Nephron (organoid): ENCODE data around the gene ATXN7.

ENCODE experiments used
- H3K27ac Mint-ChIP-seq, 3 experiments: 2 replicates each; pipeline ENCODE4 v1.8.0; 2020; ENCODE audit warnings: mixed read lengths in 3 of 3, mild to moderate bottlenecking in 2 of 3, moderate library complexity in 1 of 3
- H3K27me3 Mint-ChIP-seq: 2 replicates; pipeline ENCODE4 v1.8.0; 2021; ENCODE audit warnings: low read depth, mild to moderate bottlenecking, moderate library complexity, mixed read lengths
- H3K36me3 Mint-ChIP-seq: 2 replicates; pipeline ENCODE4 v1.8.0; 2020; ENCODE audit warnings: low read depth, mixed read lengths
- H3K4me1 Mint-ChIP-seq: 2 replicates; pipeline ENCODE4 v1.8.0; 2020; ENCODE audit warnings: mixed read lengths
- H3K4me3 Mint-ChIP-seq, 3 experiments: 2 replicates each; pipeline ENCODE4 v1.8.0; 2020; ENCODE audit warnings: mild to moderate bottlenecking in 3 of 3, mixed read lengths in 3 of 3, moderate library complexity in 2 of 3
- H3K9me3 Mint-ChIP-seq: 2 replicates; pipeline ENCODE4 v1.8.0; 2020; ENCODE audit warnings: mixed read lengths
- CTCF ChIP-seq, 3 experiments: fragments of 200-600 bp; sonication (generic); IDR thresholded peaks; one replicate each; pipeline ENCODE4 v1.5.0; 2021; ENCODE audit warnings: antibody characterized with exemption in 3 of 3; ENCODE audit not compliant: unreplicated experiment in 3 of 3

The ATXN7 gene

GRCh38 chr3:63955830-63956545 lies 92.3 kb downstream of the ATXN7 start:
- Mint-ChIP-seq H3K4me1 (peaks cover 29% of the 10 kb centered on the region), H3K27ac (peak overlapping the region in 2 of 3 experiments; percentile 41 to 75), H3K36me3 (peaks cover 13% of the 10 kb centered on the region), H3K4me3 (no peak overlapping the region), H3K9me3 (no peaks in the 10 kb centered on the region), H3K27me3 (no peaks in the 10 kb centered on the region)
- no peak for TF ChIP-seq CTCF (IDR thresholded peaks at IDR 0.05; ENCODE audit: unreplicated experiment in 3 of 3)

GRCh38 chr3:63959146-63959545 lies 95.5 kb downstream of the ATXN7 start:
- no peaks in the 10 kb centered on the region for H3K9me3 Mint-ChIP-seq
- peak overlapping the region in 1 of 3 experiments; percentile 44 for H3K27ac Mint-ChIP-seq
- H3K36me3 Mint-ChIP-seq, result peaks cover 6% of the 10 kb centered on the region
- H3K27me3 Mint-ChIP-seq, result no peaks in the 10 kb centered on the region
- TF ChIP-seq CTCF (IDR thresholded peaks at IDR 0.05; ENCODE audit: unreplicated experiment in 3 of 3), result no peak
- H3K4me3 Mint-ChIP-seq, result no peak overlapping the region
- peaks cover 22% of the 10 kb centered on the region for H3K4me1 Mint-ChIP-seq

- H3K9me3 Mint-ChIP-seq, result no peaks in the 10 kb centered on the region
- H3K4me3 Mint-ChIP-seq, result peak overlapping the region in 2 of 3 experiments; percentile 17 to 35
- no peak for TF ChIP-seq CTCF (IDR thresholded peaks at IDR 0.05; ENCODE audit: unreplicated experiment in 3 of 3)
- H3K4me1 Mint-ChIP-seq, result peaks cover 26% of the 10 kb centered on the region
- H3K27me3 Mint-ChIP-seq, result no peaks in the 10 kb centered on the region
- peaks cover 3% of the 10 kb centered on the region for H3K36me3 Mint-ChIP-seq
- peak overlapping the region; percentile 31 to 44 (median 40) for H3K27ac Mint-ChIP-seq
Measured at GRCh38 chr3:63960048-63960711, 96.5 kb downstream of the ATXN7 start.

GRCh38 chr3:63961891-63962290 lies 98.2 kb downstream of the ATXN7 start:
- Mint-ChIP-seq H3K4me1 (peaks cover 26% of the 10 kb centered on the region), H3K9me3 (no peaks in the 10 kb centered on the region), H3K27ac (no peak overlapping the region), H3K36me3 (no peaks in the 10 kb centered on the region), H3K4me3 (no peak overlapping the region), H3K27me3 (no peaks in the 10 kb centered on the region)
- peak; percentile 59 to 76 (median 72) for TF ChIP-seq CTCF (IDR thresholded peaks at IDR 0.05; ENCODE audit: unreplicated experiment in 3 of 3)

GRCh38 chr3:63963496-63963895 lies 99.8 kb downstream of the ATXN7 start:
- Mint-ChIP-seq H3K27me3 (no peaks in the 10 kb centered on the region), H3K27ac (peak overlapping the region in 1 of 3 experiments; percentile 20), H3K4me1 (peaks cover 39% of the 10 kb centered on the region), H3K36me3 (no peaks in the 10 kb centered on the region), H3K9me3 (no peaks in the 10 kb centered on the region), H3K4me3 (no peak overlapping the region)
- TF ChIP-seq CTCF (IDR thresholded peaks at IDR 0.05; ENCODE audit: unreplicated experiment in 3 of 3), result no peak
